ENCODE measurements around the gene CTPS2.
"Not testable (repeated sequence)": the region's sequence is repeated elsewhere in the genome, so short reads cannot be mapped to it uniquely, and the experiment has no call there.

CTPS2 gene

GRCh38 chrX:16653424-16653823, 59.0 kb downstream of the CTPS2 start:
- no peak for DNase-seq (ENCODE audit: low spot score)

- DNase-seq (ENCODE audit: low spot score), result no peak
Measured at GRCh38 chrX:16651391-16652024, 61.0 kb downstream of the CTPS2 start.

GRCh38 chrX:16649858-16650257, 62.6 kb downstream of the CTPS2 start, which contains the start of gene S100G:
Gene S100G, plus strand, starts transcription at chrX:16650158. Its CDS starts 849 bp downstream, at chrX:16651007.
- no peak for DNase-seq (ENCODE audit: low spot score)

- DNase-seq (ENCODE audit: low spot score), result no peak
Measured at GRCh38 chrX:16646366-16647138, 65.9 kb downstream of the CTPS2 start.

- DNase-seq (ENCODE audit: low spot score), result no peak
Measured at GRCh38 chrX:16643176-16643575, 69.3 kb downstream of the CTPS2 start.

- no peak for DNase-seq (ENCODE audit: low spot score)
Measured at GRCh38 chrX:16640823-16641222, 71.6 kb downstream of the CTPS2 start.

- no peak for DNase-seq (ENCODE audit: low spot score)
Measured at GRCh38 chrX:16639966-16640365, 72.5 kb downstream of the CTPS2 start.

- DNase-seq (ENCODE audit: low spot score), result no peak
Measured at GRCh38 chrX:16638533-16638932, 73.9 kb downstream of the CTPS2 start.

GRCh38 chrX:16635596-16635995, 76.9 kb downstream of the CTPS2 start:
- no peak for DNase-seq (ENCODE audit: low spot score)

- no peak for DNase-seq (ENCODE audit: low spot score)
Measured at GRCh38 chrX:16635040-16635439, 77.4 kb downstream of the CTPS2 start.

GRCh38 chrX:16633754-16634153, 78.7 kb downstream of the CTPS2 start:
- no peak for DNase-seq (ENCODE audit: low spot score)

- no peak for DNase-seq (ENCODE audit: low spot score)
Measured at GRCh38 chrX:16629909-16630308, 82.6 kb downstream of the CTPS2 start.

GRCh38 chrX:16628946-16629595, 83.4 kb downstream of the CTPS2 start:
- DNase-seq (ENCODE audit: low spot score), result no peak

- DNase-seq (ENCODE audit: low spot score), result not testable (repeated sequence)
Measured at GRCh38 chrX:16628511-16628910, 84.0 kb downstream of the CTPS2 start.

- no peak for DNase-seq (ENCODE audit: low spot score)
Measured at GRCh38 chrX:16619024-16619423, 93.4 kb downstream of the CTPS2 start.

GRCh38 chrX:16618422-16618821, 94.0 kb downstream of the CTPS2 start:
- no peak for DNase-seq (ENCODE audit: low spot score)

GRCh38 chrX:16617382-16617781, 95.1 kb downstream of the CTPS2 start:
- no peak for DNase-seq (ENCODE audit: low spot score)

GRCh38 chrX:16612257-16612897, 100.1 kb downstream of the CTPS2 start:
- DNase-seq (ENCODE audit: low spot score), result no peak

GRCh38 chrX:16610654-16611053, 101.8 kb downstream of the CTPS2 start:
- DNase-seq (ENCODE audit: low spot score), result not testable (repeated sequence)

GRCh38 chrX:16610121-16610621, 102.3 kb downstream of the CTPS2 start:
- DNase-seq (ENCODE audit: low spot score), result no peak

- DNase-seq (ENCODE audit: low spot score), result no peak
Measured at GRCh38 chrX:16606142-16606720, 106.2 kb downstream of the CTPS2 start.

- no peak for DNase-seq (ENCODE audit: low spot score)
Measured at GRCh38 chrX:16604337-16604736, 108.1 kb downstream of the CTPS2 start.

Measured in globus pallidus (tissue), 1 donor.